PC-3 (cell line): ENCODE data around the gene IQSEC1. TPM values are rescaled to one million over a fixed set of nuclear protein-coding genes. Genes with fewer than 3 reads are reported as not detected.

Experiments
- ATAC-seq: fragments of 200-7000 bp; cut with Tn5 transposase; 2 replicates; pipeline ENCODE4 v1.9.1; 2020; ENCODE audit warnings: mild to moderate bottlenecking, moderate library complexity
- BruUV-seq: library from RNA; stranded (reverse); fragments of 400-500 nt; replicated peaks from 2 replicates; lab custom pipeline; 2021; lab: Mats Ljungman, UMichigan
- CTCF ChIA-PET: fragments of 300-600 bp; sonication (Branson Sonifier 250); formaldehyde crosslinking; loops from one replicate; lab custom pipeline; 2022; ENCODE audit warnings: antibody characterized with exemption; lab: Charles Lee
- POLR2A ChIA-PET: fragments of 300-600 bp; sonication (Branson Sonifier 250); formaldehyde crosslinking; loops from one replicate; lab custom pipeline; 2022; ENCODE audit warnings: antibody characterized with exemption; ENCODE audit not compliant: unreplicated experiment; lab: Charles Lee
- DNase-seq: peaks from one replicate; pipeline ENCODE4 v3.0.0-alpha.2; 2015
- H2AFZ ChIP-seq: fragments of 300-600 bp; sonication (generic); 2 replicates; pipeline ENCODE4 v1.6.0; 2016; ENCODE audit warnings: antibody characterized with exemption, low read length
- H3F3A ChIP-seq: fragments of 300-600 bp; sonication (generic); one replicate; pipeline ENCODE4 v1.6.0; 2017; ENCODE audit warnings: antibody characterized with exemption, low read length, control low read depth, mild to moderate bottlenecking; ENCODE audit not compliant: unreplicated experiment
- H3K27ac ChIP-seq: fragments of 300-600 bp; sonication (generic); 2 replicates; pipeline ENCODE4 v1.5.1; 2016; ENCODE audit warnings: mild to moderate bottlenecking, low read length
- H3K27me3 ChIP-seq: fragments of 300-600 bp; sonication (generic); 2 replicates; pipeline ENCODE4 v1.6.1; 2016; ENCODE audit warnings: low read length, mixed read lengths
- H3K36me3 ChIP-seq: fragments of 300-600 bp; sonication (generic); 2 replicates; pipeline ENCODE4 v1.6.1; 2016; ENCODE audit warnings: low read depth, mixed run types, low read length, mixed read lengths
- H3K4me1 ChIP-seq: fragments of 300-600 bp; sonication (generic); 2 replicates; pipeline ENCODE4 v1.5.1; 2016; ENCODE audit warnings: low read length; ENCODE audit not compliant: insufficient read depth
- H3K4me2 ChIP-seq: fragments of 300-600 bp; sonication (generic); 2 replicates; pipeline ENCODE4 v1.6.0; 2016; ENCODE audit warnings: low read length
- H3K4me3 ChIP-seq: fragments of 300-600 bp; sonication (generic); 2 replicates; pipeline ENCODE4 v1.5.1; 2016; ENCODE audit warnings: mild to moderate bottlenecking, low read length, mixed read lengths
- H3K79me2 ChIP-seq: fragments of 300-600 bp; sonication (generic); 2 replicates; pipeline ENCODE4 v1.6.1; 2017; ENCODE audit warnings: low read length, mixed read lengths
- H3K9ac ChIP-seq: fragments of 300-600 bp; sonication (generic); 2 replicates; pipeline ENCODE4 v1.6.0; 2016; ENCODE audit warnings: mild to moderate bottlenecking, low read length
- H3K9me2 ChIP-seq: fragments of 300-600 bp; sonication (generic); replicated peaks from 2 replicates; pipeline ENCODE4 v1.6.1; 2016; ENCODE audit warnings: mixed run types, low read length, mixed read lengths
- H3K9me3 ChIP-seq: fragments of 300-600 bp; sonication (generic); 2 replicates; pipeline ENCODE4 v1.6.1; 2016; ENCODE audit warnings: low read length, mixed read lengths
- H4K20me1 ChIP-seq: fragments of 300-600 bp; sonication (generic); 2 replicates; pipeline ENCODE4 v1.6.1; 2016; ENCODE audit warnings: low read length, mixed read lengths
- CTCF ChIP-seq: fragments of 300-600 bp; sonication (generic); conservative IDR thresholded peaks from 2 replicates; pipeline ENCODE4 v1.5.1; 2017; ENCODE audit warnings: antibody characterized with exemption, low read depth, mild to moderate bottlenecking, low read length
- EZH2 ChIP-seq: fragments of 300-600 bp; sonication (generic); IDR thresholded peaks from one replicate; pipeline ENCODE4 v1.6.1; 2017; ENCODE audit warnings: antibody characterized with exemption, mild to moderate bottlenecking, low read length; ENCODE audit not compliant: unreplicated experiment
- EZH2phosphoT487 ChIP-seq: fragments of 300-600 bp; sonication (generic); IDR thresholded peaks from 2 replicates; pipeline ENCODE4 v1.6.1; 2018; ENCODE audit warnings: mild to moderate bottlenecking, antibody characterized with exemption, low read length, borderline replicate concordance
- intact Hi-C: fragments of 100-400 bp; cut with micrococcal nuclease; formaldehyde crosslinking; loops from 2 replicates; pipeline ENCODE4 v1.9.0; 2023
- total RNA-seq: library from RNA; depleted of rRNA; stranded (reverse); fragments of >200 nt; gene quantifications from 2 replicates; pipeline ENCODE4 v1.2.3, GENCODE V29; 2014

Gene IQSEC1
- total RNA-seq, 1 experiment from 2014 or later, result 37.9 TPM

GRCh38 chr3:12992629-12993516 lies 80.4 kb downstream of the IQSEC1 start:
- POLR2A ChIA-PET, result no interaction called here
- intact Hi-C loops, result loop anchor here (10.0 kb wide), 1 partner anchor 98 kb away; no protein-coding TSS in a partner anchor

GRCh38 chr3:12991861-12992281 lies 81.4 kb downstream of the IQSEC1 start:
- no peaks in the 10 kb centered on the region for H3K9me2 ChIP-seq
- no peak overlapping the region for H3K9ac ChIP-seq
- no peaks in the 10 kb centered on the region for H3K27me3 ChIP-seq
- H4K20me1 ChIP-seq, result no peaks in the 10 kb centered on the region
- intact Hi-C loops, result loop anchor here (10.0 kb wide), 1 partner anchor 97 kb away; no protein-coding TSS in a partner anchor
- TF ChIP-seq EZH2, result no peak
- TF ChIP-seq CTCF, result no peak
- no peak for TF ChIP-seq EZH2phosphoT487
- no peak overlapping the region for H3K4me3 ChIP-seq
- no peaks in the 10 kb centered on the region for H3K36me3 ChIP-seq
- H2AFZ ChIP-seq, result no peak overlapping the region
- ChIA-PET CTCF (no interaction called here), POLR2A (no interaction called here)
- no peaks in the 10 kb centered on the region for H3K9me3 ChIP-seq
- H3F3A ChIP-seq, result no peaks in the 10 kb centered on the region
- peak overlapping the region; percentile 88; the same call in 1 of the 2 replicates for H3K27ac ChIP-seq
- 0 out of 2 replicates have a peak, but pooled peaks cover 4% of the 10 kb centered on the region for H3K79me2 ChIP-seq
- no peak for DNase-seq
- no peak for ATAC-seq
- H3K4me1 ChIP-seq, result peaks cover 29% of the 10 kb centered on the region
- no peak overlapping the region for H3K4me2 ChIP-seq
- BruUV-seq, result no TSS peak

More at GRCh38 chr3:12992629-12993516, 80.4 kb downstream of the IQSEC1 start:
- no peaks in the 10 kb centered on the region for H3K27me3 ChIP-seq
- peak overlapping the region; percentile 77 for H3K4me3 ChIP-seq
- peaks cover 29% of the 10 kb centered on the region for H3K4me1 ChIP-seq
- 0 out of 2 replicates have a peak, but pooled peaks cover 4% of the 10 kb centered on the region for H3K79me2 ChIP-seq
- CTCF ChIA-PET, result no interaction called here
- 0 out of 2 replicates have a peak, but pooled peaks have one; percentile 14 for TF ChIP-seq CTCF
- TF ChIP-seq EZH2, result no peak
- TF ChIP-seq EZH2phosphoT487, result no peak
- DNase-seq (peak; percentile 23), ATAC-seq (no peak)
- H3F3A ChIP-seq, result no peaks in the 10 kb centered on the region
- H3K9me3 ChIP-seq, result no peaks in the 10 kb centered on the region
- H4K20me1 ChIP-seq, result no peaks in the 10 kb centered on the region
- no peak overlapping the region for H3K27ac ChIP-seq
- H2AFZ ChIP-seq, result no peak overlapping the region; the same call in 1 of the 2 replicates
- H3K9me2 ChIP-seq, result no peaks in the 10 kb centered on the region
- no peak overlapping the region for H3K9ac ChIP-seq
- no TSS peak for BruUV-seq
- H3K36me3 ChIP-seq, result no peaks in the 10 kb centered on the region
- H3K4me2 ChIP-seq, result peak overlapping the region; percentile 88
